Neural cell (in vitro differentiated cells): ENCODE measurements around the gene SYVN1. TPM values are rescaled to one million over a fixed set of nuclear protein-coding genes. Genes with fewer than 3 reads are reported as not detected.
A peak's percentile ranks its signal among the peaks of the same experiment; 100 is the strongest.

ENCODE experiments used
- H2AFZ ChIP-seq: fragments of 200-600, 300-800 bp; sonication (generic), shearing (Covaris generic); 2 replicates; pipeline ENCODE4 v1.6.0; 2014; ENCODE audit warnings: low read depth, mild to moderate bottlenecking, antibody characterized with exemption, low read length, moderate library complexity
- H3F3A ChIP-seq: fragments of 200-600 bp; shearing (Covaris generic); 2 replicates; pipeline ENCODE4 v1.6.1; 2016; ENCODE audit warnings: mild to moderate bottlenecking, moderate library complexity, mixed read lengths, antibody characterized with exemption, low read length; ENCODE audit not compliant: insufficient read depth, poor library complexity, severe bottlenecking
- H3K27ac ChIP-seq: fragments of 200-600, 300-800 bp; sonication (generic), shearing (Covaris generic); 2 replicates; pipeline ENCODE4 v1.5.1; 2014; ENCODE audit warnings: mild to moderate bottlenecking, low read length, moderate library complexity
- H3K27me3 ChIP-seq: fragments of 300-800, 200-600 bp; sonication (generic), shearing (Covaris generic); 2 replicates; pipeline ENCODE4 v1.6.0; 2014; ENCODE audit warnings: mild to moderate bottlenecking, low read depth, low read length, moderate library complexity; ENCODE audit not compliant: insufficient read depth
- H3K36me3 ChIP-seq: fragments of 300-800, 200-600 bp; sonication (generic), shearing (Covaris generic); 2 replicates; pipeline ENCODE4 v1.5.1; 2014; ENCODE audit warnings: mild to moderate bottlenecking, antibody characterized with exemption, low read length, moderate library complexity; ENCODE audit not compliant: insufficient read depth
- H3K4me2 ChIP-seq: fragments of 300-800, 200-600 bp; sonication (generic), shearing (Covaris generic); 2 replicates; pipeline ENCODE4 v1.6.0; 2014; ENCODE audit warnings: mild to moderate bottlenecking, low read length
- H3K4me3 ChIP-seq: fragments of 300-800, 200-600 bp; sonication (generic), shearing (Covaris generic); 2 replicates; pipeline ENCODE4 v1.5.1; 2014; ENCODE audit warnings: mild to moderate bottlenecking, low read length, moderate library complexity
- H3K79me2 ChIP-seq: fragments of 200-600 bp; shearing (Covaris generic); replicated peaks from 2 replicates; pipeline ENCODE4 v1.6.0; 2014; ENCODE audit warnings: mild to moderate bottlenecking, low read length, moderate library complexity; ENCODE audit not compliant: insufficient read depth
- H3K9ac ChIP-seq: fragments of 300-800, 200-600 bp; sonication (generic), shearing (Covaris generic); 2 replicates; pipeline ENCODE4 v1.6.1; 2016; ENCODE audit warnings: mild to moderate bottlenecking, low read length, mixed read lengths
- H3K9me2 ChIP-seq: fragments of 200-600 bp; shearing (Covaris generic); 2 replicates; pipeline ENCODE4 v1.6.1; 2016; ENCODE audit warnings: mild to moderate bottlenecking, low read length, mixed read lengths; ENCODE audit not compliant: insufficient read depth
- H3K9me3 ChIP-seq: fragments of 200-600, 300-800 bp; sonication (generic), shearing (Covaris generic); 2 replicates; pipeline ENCODE4 v1.6.1; 2016; ENCODE audit warnings: mild to moderate bottlenecking, mixed run types, low read length, moderate library complexity, mixed read lengths
- H4K20me1 ChIP-seq: fragments of 200-600 bp; shearing (Covaris generic); 2 replicates; pipeline ENCODE4 v1.6.1; 2016; ENCODE audit warnings: mild to moderate bottlenecking, mixed run types; ENCODE audit not compliant: insufficient read depth
- CTCF ChIP-seq: fragments of 450-650 bp; IDR thresholded peaks from 2 replicates; pipeline ENCODE4 v1.5.1; 2014; ENCODE audit warnings: antibody characterized with exemption, mild to moderate bottlenecking, moderate library complexity; ENCODE audit not compliant: poor library complexity, severe bottlenecking
- EP300 ChIP-seq: fragments of 450-650 bp; conservative IDR thresholded peaks from 2 replicates; pipeline ENCODE4 v1.6.1; 2014; ENCODE audit warnings: antibody characterized with exemption, mild to moderate bottlenecking, moderate library complexity; ENCODE audit not compliant: poor library complexity, severe bottlenecking
- EZH2 ChIP-seq: fragments of 200-600, 300-800 bp; shearing (Covaris generic), sonication (generic); IDR thresholded peaks from 2 replicates; pipeline ENCODE4 v1.6.1; 2014; ENCODE audit warnings: antibody characterized with exemption, low read length, borderline replicate concordance, mild to moderate bottlenecking; ENCODE audit not compliant: insufficient read depth, poor library complexity, severe bottlenecking
- MXI1 ChIP-seq: fragments of 450-650 bp; conservative IDR thresholded peaks from 2 replicates; pipeline ENCODE4 v1.6.1; 2014; ENCODE audit warnings: antibody characterized with exemption, mild to moderate bottlenecking; ENCODE audit not compliant: poor library complexity, severe bottlenecking
- POLR2AphosphoS5 ChIP-seq: IDR thresholded peaks from 2 replicates; pipeline ENCODE4 v1.6.1; 2012
- RAD21 ChIP-seq: fragments of 450-650 bp; conservative IDR thresholded peaks from 2 replicates; pipeline ENCODE4 v1.6.1; 2014; ENCODE audit warnings: antibody characterized with exemption, mild to moderate bottlenecking, moderate library complexity
- SMC3 ChIP-seq: fragments of 450-650 bp; conservative IDR thresholded peaks from 2 replicates; pipeline ENCODE4 v1.6.1; 2014; ENCODE audit warnings: antibody characterized with exemption, mild to moderate bottlenecking, moderate library complexity; ENCODE audit not compliant: poor library complexity
- TAF1 ChIP-seq: IDR thresholded peaks from 2 replicates; pipeline ENCODE4 v1.6.1; 2012; ENCODE audit warnings: low read depth
- polyA plus RNA-seq: library from polyadenylated mRNA; depleted of rRNA; stranded (reverse); fragments of >200 nt; gene quantifications from 2 replicates; pipeline ENCODE4 v1.2.3, GENCODE V29; 2014
- TF ChIP-seq, protein P1 (sequence below): IDR thresholded peaks from 2 replicates; pipeline ENCODE4 v1.6.1; 2012; ENCODE audit warnings: borderline replicate concordance

The SYVN1 gene
- polyA plus RNA-seq, 1 donor from 2014 or later, result 12.8 TPM

- peak overlapping the region; percentile 86 for H3K4me3 ChIP-seq
- peak; percentile 96 for TF ChIP-seq CTCF
- peak; percentile 54 for TF ChIP-seq POLR2AphosphoS5
- no peak for TF ChIP-seq MXI1
- no peak for TF ChIP-seq EP300
- TF ChIP-seq EZH2, result no peak
- TF ChIP-seq TAF1, result no peak
- TF ChIP-seq SMC3, result peak; percentile 22
- TF ChIP-seq, protein P1, sequence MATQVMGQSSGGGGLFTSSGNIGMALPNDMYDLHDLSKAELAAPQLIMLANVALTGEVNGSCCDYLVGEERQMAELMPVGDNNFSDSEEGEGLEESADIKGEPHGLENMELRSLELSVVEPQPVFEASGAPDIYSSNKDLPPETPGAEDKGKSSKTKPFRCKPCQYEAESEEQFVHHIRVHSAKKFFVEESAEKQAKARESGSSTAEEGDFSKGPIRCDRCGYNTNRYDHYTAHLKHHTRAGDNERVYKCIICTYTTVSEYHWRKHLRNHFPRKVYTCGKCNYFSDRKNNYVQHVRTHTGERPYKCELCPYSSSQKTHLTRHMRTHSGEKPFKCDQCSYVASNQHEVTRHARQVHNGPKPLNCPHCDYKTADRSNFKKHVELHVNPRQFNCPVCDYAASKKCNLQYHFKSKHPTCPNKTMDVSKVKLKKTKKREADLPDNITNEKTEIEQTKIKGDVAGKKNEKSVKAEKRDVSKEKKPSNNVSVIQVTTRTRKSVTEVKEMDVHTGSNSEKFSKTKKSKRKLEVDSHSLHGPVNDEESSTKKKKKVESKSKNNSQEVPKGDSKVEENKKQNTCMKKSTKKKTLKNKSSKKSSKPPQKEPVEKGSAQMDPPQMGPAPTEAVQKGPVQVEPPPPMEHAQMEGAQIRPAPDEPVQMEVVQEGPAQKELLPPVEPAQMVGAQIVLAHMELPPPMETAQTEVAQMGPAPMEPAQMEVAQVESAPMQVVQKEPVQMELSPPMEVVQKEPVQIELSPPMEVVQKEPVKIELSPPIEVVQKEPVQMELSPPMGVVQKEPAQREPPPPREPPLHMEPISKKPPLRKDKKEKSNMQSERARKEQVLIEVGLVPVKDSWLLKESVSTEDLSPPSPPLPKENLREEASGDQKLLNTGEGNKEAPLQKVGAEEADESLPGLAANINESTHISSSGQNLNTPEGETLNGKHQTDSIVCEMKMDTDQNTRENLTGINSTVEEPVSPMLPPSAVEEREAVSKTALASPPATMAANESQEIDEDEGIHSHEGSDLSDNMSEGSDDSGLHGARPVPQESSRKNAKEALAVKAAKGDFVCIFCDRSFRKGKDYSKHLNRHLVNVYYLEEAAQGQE, result no peak
- TF ChIP-seq RAD21, result peak; percentile 34
- no peaks in the 10 kb centered on the region for H3K27me3 ChIP-seq
- H3K27ac ChIP-seq, result peak overlapping the region; percentile 97
- H3K9ac ChIP-seq, result peak overlapping the region; percentile 98
- H3K4me2 ChIP-seq, result peak overlapping the region; percentile 99
- H2AFZ ChIP-seq, result peak overlapping the region; percentile 21
- no peaks in the 10 kb centered on the region for H3K9me2 ChIP-seq
- H3K9me3 ChIP-seq, result no peaks in the 10 kb centered on the region
- H3K79me2 ChIP-seq, result peaks cover 23% of the 10 kb centered on the region
- H3F3A ChIP-seq, result no peaks in the 10 kb centered on the region
- no peaks in the 10 kb centered on the region for H4K20me1 ChIP-seq
- H3K36me3 ChIP-seq, result no peaks in the 10 kb centered on the region
Measured at GRCh38 chr11:65112546-65113360, 21.6 kb downstream of the SYVN1 start.

- TF ChIP-seq MXI1 (peak; percentile 65), EZH2 (no peak), TAF1 (peak; percentile 93), SMC3 (no peak), EP300 (peak; percentile 36), RAD21 (no peak), CTCF (no peak), POLR2AphosphoS5 (peak; percentile 99)
- TF ChIP-seq, protein P1, result peak; percentile 67
- H3K4me2 ChIP-seq, result peak within 1 kb of the TSS; percentile 99
- H3K9ac ChIP-seq, result peak within 1 kb of the TSS; percentile 98
- no peaks in the 10 kb centered on the region for H3K9me2 ChIP-seq
- H3K27me3 ChIP-seq, result no peaks in the 10 kb centered on the region
- H3K27ac ChIP-seq, result peak within 1 kb of the TSS; percentile 97
- H3K9me3 ChIP-seq, result no peaks in the 10 kb centered on the region
- peaks cover 23% of the 10 kb centered on the region for H3K79me2 ChIP-seq
- H3K36me3 ChIP-seq, result no peaks in the 10 kb centered on the region
- H3K4me3 ChIP-seq, result peak within 1 kb of the TSS; percentile 86
- H3F3A ChIP-seq, result no peaks in the 10 kb centered on the region
- H4K20me1 ChIP-seq, result no peaks in the 10 kb centered on the region
- peak within 1 kb of the TSS; percentile 21 for H2AFZ ChIP-seq
Measured at GRCh38 chr11:65111744-65112545, 22.4 kb downstream of the SYVN1 start, which contains the start of gene TM7SF2. TSS of gene TM7SF2 (plus strand) at chr11:65111872. CDS start at chr11:65112016, 144 bp downstream.
